ENCODE measurements around the gene LRATD1.

LRATD1 gene

DNA sequence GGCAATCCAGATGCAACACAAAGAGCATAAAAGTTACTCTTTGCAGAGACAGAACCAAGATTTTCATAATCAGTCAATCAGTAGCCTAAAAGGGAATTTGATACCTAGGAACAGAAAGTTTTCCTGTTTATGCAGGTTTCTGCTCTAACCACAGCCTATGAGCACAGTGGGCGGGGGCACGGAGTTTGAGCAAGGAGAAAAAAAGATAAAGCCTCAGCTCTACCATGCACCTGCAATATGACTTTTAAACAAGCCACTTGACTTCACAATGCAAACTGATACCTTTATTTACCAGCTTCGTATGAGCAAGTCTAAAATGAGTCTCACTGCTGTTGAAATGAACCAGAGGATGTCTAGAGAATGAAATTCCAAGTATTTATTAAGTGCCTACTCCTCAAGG lies 5.6 kb upstream of the LRATD1 start:
- no peak overlapping the region for H3K4me3 ChIP-seq (ENCODE audit: low read depth, low read length)
- DNase-seq (ENCODE audit: low read depth): no peak
- TF ChIP-seq MYC (IDR thresholded peaks at IDR 0.05; ENCODE audit: low read depth, low read length) (no peak), POLR2A (IDR thresholded peaks at IDR 0.05; ENCODE audit: extremely low read depth, insufficient read length) (no peak)
- TF ChIP-seq, protein P1, sequence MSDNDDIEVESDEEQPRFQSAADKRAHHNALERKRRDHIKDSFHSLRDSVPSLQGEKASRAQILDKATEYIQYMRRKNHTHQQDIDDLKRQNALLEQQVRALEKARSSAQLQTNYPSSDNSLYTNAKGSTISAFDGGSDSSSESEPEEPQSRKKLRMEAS (IDR thresholded peaks at IDR 0.05; ENCODE audit: low read depth, low read length): no peak
- TF ChIP-seq, protein P2, sequence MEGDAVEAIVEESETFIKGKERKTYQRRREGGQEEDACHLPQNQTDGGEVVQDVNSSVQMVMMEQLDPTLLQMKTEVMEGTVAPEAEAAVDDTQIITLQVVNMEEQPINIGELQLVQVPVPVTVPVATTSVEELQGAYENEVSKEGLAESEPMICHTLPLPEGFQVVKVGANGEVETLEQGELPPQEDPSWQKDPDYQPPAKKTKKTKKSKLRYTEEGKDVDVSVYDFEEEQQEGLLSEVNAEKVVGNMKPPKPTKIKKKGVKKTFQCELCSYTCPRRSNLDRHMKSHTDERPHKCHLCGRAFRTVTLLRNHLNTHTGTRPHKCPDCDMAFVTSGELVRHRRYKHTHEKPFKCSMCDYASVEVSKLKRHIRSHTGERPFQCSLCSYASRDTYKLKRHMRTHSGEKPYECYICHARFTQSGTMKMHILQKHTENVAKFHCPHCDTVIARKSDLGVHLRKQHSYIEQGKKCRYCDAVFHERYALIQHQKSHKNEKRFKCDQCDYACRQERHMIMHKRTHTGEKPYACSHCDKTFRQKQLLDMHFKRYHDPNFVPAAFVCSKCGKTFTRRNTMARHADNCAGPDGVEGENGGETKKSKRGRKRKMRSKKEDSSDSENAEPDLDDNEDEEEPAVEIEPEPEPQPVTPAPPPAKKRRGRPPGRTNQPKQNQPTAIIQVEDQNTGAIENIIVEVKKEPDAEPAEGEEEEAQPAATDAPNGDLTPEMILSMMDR (IDR thresholded peaks at IDR 0.05; ENCODE audit: low read depth, low read length): no peak

DNA sequence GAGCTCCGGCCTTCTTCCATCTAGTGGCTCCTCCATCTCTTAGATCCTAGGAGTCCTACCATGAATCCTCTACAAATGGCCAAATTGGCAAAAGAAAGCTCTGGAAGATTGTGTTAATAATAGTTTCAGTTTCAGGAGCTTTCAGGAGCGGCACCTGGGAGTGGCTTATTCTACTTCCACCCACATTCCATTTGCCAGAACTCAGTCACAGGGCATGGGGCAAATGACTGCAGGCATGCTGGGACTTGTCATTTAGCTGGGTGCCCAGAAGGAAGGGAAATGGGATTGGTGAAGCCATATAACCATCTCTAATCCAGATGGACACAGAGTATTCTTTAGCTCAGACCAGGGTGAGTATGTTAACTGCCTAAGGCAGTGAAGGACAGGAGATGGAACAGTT lies 3.6 kb upstream of the LRATD1 start:
- H3K4me3 ChIP-seq (ENCODE audit: low read depth, low read length): no peak overlapping the region
- no peak for TF ChIP-seq POLR2A (IDR thresholded peaks at IDR 0.05; ENCODE audit: extremely low read depth, insufficient read length)
- TF ChIP-seq, protein P1 (IDR thresholded peaks at IDR 0.05; ENCODE audit: low read depth, low read length): no peak
- TF ChIP-seq MYC (IDR thresholded peaks at IDR 0.05; ENCODE audit: low read depth, low read length): no peak
- TF ChIP-seq, protein P2 (IDR thresholded peaks at IDR 0.05; ENCODE audit: low read depth, low read length): no peak
- no peak for DNase-seq (ENCODE audit: low read depth)

DNA sequence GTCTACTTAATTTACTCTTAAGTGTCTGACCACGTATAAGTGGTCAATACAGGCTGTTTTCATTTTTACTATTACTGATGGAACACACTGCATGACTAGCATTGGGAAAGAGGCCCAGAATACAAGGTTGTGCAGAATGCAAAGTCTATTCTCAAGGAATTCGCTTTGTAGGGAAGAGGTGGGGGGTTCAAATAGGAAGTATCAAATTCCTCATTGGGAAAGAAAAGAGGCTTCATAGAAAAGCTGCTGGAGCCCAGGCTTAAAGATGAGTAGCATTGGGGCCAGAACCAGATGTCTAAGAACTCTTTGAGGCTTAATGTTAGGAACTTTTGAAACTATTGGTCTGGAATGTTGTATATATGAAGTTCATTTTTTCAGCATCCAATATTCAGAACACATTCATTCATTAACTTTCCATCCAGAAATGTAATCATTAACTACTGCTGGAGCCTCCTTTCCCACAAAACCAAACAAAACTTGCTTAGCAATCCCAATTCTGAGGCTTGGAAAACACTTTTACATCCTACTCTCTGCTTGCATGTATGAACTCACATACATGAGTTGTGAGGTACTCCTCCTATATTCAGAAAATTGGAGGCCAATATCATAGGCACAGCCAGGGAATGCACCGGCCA lies 994 bp upstream of the LRATD1 start:
- TF ChIP-seq, protein P1 (IDR thresholded peaks at IDR 0.05; ENCODE audit: low read depth, low read length): no peak
- TF ChIP-seq POLR2A (IDR thresholded peaks at IDR 0.05; ENCODE audit: extremely low read depth, insufficient read length): no peak
- TF ChIP-seq MYC (IDR thresholded peaks at IDR 0.05; ENCODE audit: low read depth, low read length): no peak
- TF ChIP-seq, protein P2 (IDR thresholded peaks at IDR 0.05; ENCODE audit: low read depth, low read length): no peak
- no peak for DNase-seq (ENCODE audit: low read depth)
- no peak overlapping the region for H3K4me3 ChIP-seq (ENCODE audit: low read depth, low read length)

DNA sequence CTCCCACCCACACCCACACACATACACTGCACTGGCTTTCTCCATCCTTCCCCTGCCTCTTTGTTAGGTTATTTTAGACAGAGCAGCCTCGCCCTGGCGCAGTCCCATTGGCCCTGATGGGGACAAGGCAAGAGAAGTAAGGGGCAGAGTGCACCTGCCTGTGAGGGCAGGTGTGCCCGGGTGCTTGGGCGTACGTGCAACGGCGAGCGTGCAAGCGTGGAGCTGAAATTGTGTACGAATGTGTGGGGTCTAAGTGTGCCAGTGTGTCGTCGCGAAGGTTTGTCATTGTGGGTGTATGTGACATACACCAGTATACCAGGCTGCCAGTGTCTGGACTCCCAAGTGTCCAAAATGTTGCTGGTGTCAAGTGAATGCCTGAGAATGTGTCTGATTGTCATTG lies 544 bp downstream of the LRATD1 start:
- DNase-seq (ENCODE audit: low read depth): no peak
- no peak overlapping the region for H3K4me3 ChIP-seq (ENCODE audit: low read depth, low read length)
- TF ChIP-seq MYC (IDR thresholded peaks at IDR 0.05; ENCODE audit: low read depth, low read length) (no peak), POLR2A (IDR thresholded peaks at IDR 0.05; ENCODE audit: extremely low read depth, insufficient read length) (no peak)
- TF ChIP-seq, protein P2 (IDR thresholded peaks at IDR 0.05; ENCODE audit: low read depth, low read length): no peak
- TF ChIP-seq, protein P1 (IDR thresholded peaks at IDR 0.05; ENCODE audit: low read depth, low read length): no peak

DNA sequence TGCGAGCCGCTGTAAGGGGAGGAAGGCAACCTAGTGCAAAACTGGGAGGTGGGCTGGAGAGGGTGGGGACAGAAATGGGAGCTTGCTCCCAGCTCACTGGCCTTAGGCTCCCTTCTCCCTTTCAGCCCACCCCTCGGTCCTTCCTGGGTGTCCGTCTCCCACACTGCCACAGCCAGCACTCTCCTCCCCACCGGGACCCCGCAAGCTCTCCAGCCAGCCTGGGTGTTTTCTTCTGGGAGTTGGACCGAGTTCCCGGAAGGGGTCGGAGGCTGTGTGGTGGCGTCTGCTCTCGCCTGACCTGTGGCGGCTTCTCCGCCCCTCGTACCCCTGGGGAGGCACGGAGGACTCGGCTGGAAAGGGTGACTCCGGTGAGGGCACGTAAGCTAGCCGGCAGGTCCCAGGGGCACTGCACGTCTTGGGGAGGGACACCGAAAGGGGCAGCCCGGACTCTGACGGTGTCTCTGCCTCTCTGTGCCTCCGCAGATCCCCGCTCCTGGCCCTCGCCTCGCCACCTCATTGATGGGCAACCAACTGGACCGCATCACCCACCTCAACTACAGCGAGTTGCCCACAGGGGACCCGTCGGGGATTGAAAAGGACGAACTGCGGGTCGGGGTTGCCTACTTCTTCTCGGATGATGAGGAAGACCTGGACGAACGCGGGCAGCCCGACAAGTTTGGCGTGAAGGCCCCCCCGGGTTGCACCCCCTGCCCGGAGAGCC lies 1.1 kb downstream of the LRATD1 start:
- DNase-seq (ENCODE audit: low read depth): no peak
- H3K4me3 ChIP-seq (ENCODE audit: low read depth, low read length): no peak overlapping the region
- TF ChIP-seq, protein P2 (IDR thresholded peaks at IDR 0.05; ENCODE audit: low read depth, low read length): no peak
- TF ChIP-seq, protein P1 (IDR thresholded peaks at IDR 0.05; ENCODE audit: low read depth, low read length): no peak
- no peak for TF ChIP-seq MYC (IDR thresholded peaks at IDR 0.05; ENCODE audit: low read depth, low read length)
- no peak for TF ChIP-seq POLR2A (IDR thresholded peaks at IDR 0.05; ENCODE audit: extremely low read depth, insufficient read length)
